PC-3 (cell line): ENCODE data around the gene FAM216A.
"Not testable (repeated sequence)": the region's sequence is repeated elsewhere in the genome, so short reads cannot be mapped to it uniquely, and the experiment has no call there.

ENCODE experiments used
- CTCF ChIP-seq: fragments of 300-600 bp; sonication (generic); conservative IDR thresholded peaks from 2 replicates; pipeline ENCODE4 v1.5.1; 2017; ENCODE audit warnings: antibody characterized with exemption, low read depth, mild to moderate bottlenecking, low read length
- EZH2 ChIP-seq: fragments of 300-600 bp; sonication (generic); IDR thresholded peaks from one replicate; pipeline ENCODE4 v1.6.1; 2017; ENCODE audit warnings: antibody characterized with exemption, mild to moderate bottlenecking, low read length; ENCODE audit not compliant: unreplicated experiment
- EZH2phosphoT487 ChIP-seq: fragments of 300-600 bp; sonication (generic); IDR thresholded peaks from 2 replicates; pipeline ENCODE4 v1.6.1; 2018; ENCODE audit warnings: mild to moderate bottlenecking, antibody characterized with exemption, low read length, borderline replicate concordance

GRCh38 chr12:110465765-110466164 is 2.9 kb upstream of the FAM216A start:
- TF ChIP-seq EZH2, CTCF, EZH2phosphoT487: not testable (repeated sequence)
